Neural cell (in vitro differentiated cells): ENCODE results near the gene GLT8D1.
"Not testable (repeated sequence)": the region's sequence is repeated elsewhere in the genome, so short reads cannot be mapped to it uniquely, and the experiment has no call there.

Experiments used
- EZH2 ChIP-seq: fragments of 200-600, 300-800 bp; shearing (Covaris generic), sonication (generic); IDR thresholded peaks from 2 replicates; pipeline ENCODE4 v1.6.1; 2014; ENCODE audit warnings: antibody characterized with exemption, low read length, borderline replicate concordance, mild to moderate bottlenecking; ENCODE audit not compliant: insufficient read depth, poor library complexity, severe bottlenecking
- TAF1 ChIP-seq: IDR thresholded peaks from 2 replicates; pipeline ENCODE4 v1.6.1; 2012; ENCODE audit warnings: low read depth
- TF ChIP-seq, protein P1 (sequence below): fragments of 450-650 bp; IDR thresholded peaks from 2 replicates; pipeline ENCODE4 v1.5.1; 2014; ENCODE audit warnings: antibody characterized with exemption, mild to moderate bottlenecking, moderate library complexity; ENCODE audit not compliant: poor library complexity, severe bottlenecking

DNA sequence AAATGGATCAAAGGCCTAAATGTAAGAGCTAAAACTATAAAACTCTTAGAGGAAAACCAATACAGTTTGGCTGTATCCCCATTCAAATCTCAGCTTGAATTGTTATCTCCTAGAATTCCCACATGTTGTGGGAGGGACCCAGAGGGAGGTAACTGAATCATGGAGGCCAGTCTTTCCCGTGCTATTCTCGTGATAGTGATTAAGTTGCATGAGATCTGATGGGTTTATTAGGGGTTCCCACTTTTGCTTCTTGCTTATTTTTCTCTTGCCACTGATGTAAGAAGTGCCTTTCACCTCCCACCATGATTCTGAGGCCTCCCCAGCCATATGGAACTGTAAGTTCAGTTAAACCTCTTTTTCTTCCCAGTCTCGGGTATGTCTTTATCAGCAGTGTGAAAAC, 29.4 kb downstream of the GLT8D1 start:
- TF ChIP-seq TAF1, EZH2: not testable (repeated sequence)
- TF ChIP-seq, protein P1, sequence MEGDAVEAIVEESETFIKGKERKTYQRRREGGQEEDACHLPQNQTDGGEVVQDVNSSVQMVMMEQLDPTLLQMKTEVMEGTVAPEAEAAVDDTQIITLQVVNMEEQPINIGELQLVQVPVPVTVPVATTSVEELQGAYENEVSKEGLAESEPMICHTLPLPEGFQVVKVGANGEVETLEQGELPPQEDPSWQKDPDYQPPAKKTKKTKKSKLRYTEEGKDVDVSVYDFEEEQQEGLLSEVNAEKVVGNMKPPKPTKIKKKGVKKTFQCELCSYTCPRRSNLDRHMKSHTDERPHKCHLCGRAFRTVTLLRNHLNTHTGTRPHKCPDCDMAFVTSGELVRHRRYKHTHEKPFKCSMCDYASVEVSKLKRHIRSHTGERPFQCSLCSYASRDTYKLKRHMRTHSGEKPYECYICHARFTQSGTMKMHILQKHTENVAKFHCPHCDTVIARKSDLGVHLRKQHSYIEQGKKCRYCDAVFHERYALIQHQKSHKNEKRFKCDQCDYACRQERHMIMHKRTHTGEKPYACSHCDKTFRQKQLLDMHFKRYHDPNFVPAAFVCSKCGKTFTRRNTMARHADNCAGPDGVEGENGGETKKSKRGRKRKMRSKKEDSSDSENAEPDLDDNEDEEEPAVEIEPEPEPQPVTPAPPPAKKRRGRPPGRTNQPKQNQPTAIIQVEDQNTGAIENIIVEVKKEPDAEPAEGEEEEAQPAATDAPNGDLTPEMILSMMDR: not testable (repeated sequence)
